DMS153 treated with DMSO at 0.1 percent for 48 hours (cell line): ENCODE data around the gene DDX42.

Experiments
- DNase-seq: peaks from one replicate; lab custom pipeline; 2025; ENCODE audit not compliant: unreplicated experiment; lab: John Stamatoyannopoulos, UW

Gene DDX42, protein sequence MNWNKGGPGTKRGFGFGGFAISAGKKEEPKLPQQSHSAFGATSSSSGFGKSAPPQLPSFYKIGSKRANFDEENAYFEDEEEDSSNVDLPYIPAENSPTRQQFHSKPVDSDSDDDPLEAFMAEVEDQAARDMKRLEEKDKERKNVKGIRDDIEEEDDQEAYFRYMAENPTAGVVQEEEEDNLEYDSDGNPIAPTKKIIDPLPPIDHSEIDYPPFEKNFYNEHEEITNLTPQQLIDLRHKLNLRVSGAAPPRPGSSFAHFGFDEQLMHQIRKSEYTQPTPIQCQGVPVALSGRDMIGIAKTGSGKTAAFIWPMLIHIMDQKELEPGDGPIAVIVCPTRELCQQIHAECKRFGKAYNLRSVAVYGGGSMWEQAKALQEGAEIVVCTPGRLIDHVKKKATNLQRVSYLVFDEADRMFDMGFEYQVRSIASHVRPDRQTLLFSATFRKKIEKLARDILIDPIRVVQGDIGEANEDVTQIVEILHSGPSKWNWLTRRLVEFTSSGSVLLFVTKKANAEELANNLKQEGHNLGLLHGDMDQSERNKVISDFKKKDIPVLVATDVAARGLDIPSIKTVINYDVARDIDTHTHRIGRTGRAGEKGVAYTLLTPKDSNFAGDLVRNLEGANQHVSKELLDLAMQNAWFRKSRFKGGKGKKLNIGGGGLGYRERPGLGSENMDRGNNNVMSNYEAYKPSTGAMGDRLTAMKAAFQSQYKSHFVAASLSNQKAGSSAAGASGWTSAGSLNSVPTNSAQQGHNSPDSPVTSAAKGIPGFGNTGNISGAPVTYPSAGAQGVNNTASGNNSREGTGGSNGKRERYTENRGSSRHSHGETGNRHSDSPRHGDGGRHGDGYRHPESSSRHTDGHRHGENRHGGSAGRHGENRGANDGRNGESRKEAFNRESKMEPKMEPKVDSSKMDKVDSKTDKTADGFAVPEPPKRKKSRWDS

DNA sequence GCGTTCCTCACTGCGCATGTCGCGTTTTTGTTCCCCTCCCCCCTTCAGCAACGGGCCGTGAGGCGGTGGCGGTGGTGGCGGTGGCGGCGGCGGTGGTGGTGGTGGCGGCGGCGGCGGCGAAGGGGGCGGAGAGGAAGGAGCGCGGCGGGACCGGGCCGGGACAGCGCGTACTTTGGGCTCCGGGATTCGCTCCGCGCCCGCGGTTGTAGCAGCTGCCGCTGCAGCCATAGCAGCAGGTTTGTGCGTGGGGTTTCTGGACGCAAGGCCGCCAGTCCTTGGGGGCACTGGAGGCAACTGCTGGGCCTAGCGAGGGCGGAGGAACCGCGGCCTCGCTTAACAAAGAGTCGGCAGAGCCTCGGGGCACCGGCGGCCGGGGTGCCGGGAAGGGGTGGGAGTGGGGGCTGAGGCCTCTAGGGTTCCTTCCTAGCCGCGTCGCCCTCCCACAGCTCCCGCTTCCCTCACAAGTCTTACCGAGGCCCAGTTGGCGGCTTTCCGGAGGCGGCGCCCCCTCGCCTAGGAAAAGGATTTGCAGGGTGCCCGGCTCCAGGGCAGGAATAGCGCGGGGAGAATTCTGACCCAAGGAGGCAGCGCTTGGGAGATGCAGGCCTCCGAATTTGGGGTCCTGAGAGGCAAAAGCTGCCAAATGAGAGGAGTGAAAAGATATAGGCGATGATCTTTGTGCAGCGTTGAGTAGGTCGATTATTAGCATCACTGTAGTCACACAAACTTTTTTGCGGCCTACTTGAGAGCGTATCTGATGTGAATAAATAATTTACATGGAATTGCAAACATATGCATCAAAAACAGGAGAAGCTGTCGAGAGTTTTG, at the start of gene DDX42:
TSS of gene DDX42 (plus strand) at position 30 of the 828 bp plus-strand sequence. CDS start 12,880 bp downstream, outside the sequence.
- DNase-seq = no peak

DNA sequence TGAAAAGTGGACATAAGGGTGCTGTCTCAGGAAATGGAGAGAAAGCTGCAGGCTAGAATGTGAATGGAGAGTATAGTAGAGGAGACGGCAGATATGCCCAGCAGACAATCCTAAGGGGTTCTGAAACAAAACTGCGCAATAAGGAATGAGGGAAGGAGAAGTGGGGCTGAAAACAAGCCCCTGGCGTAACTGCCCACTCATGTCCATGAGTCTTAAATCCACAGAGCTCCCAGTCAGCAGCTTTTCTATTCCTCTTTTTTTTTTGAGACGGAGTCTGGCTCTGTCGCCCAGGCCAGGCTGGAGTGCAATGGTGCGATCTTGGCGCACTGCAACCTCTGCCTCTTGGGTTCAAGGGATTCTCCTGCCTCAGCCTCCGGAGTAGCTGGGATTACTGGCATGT, 38.3 kb upstream of the DDX42 start:
- no peak for DNase-seq

DNA sequence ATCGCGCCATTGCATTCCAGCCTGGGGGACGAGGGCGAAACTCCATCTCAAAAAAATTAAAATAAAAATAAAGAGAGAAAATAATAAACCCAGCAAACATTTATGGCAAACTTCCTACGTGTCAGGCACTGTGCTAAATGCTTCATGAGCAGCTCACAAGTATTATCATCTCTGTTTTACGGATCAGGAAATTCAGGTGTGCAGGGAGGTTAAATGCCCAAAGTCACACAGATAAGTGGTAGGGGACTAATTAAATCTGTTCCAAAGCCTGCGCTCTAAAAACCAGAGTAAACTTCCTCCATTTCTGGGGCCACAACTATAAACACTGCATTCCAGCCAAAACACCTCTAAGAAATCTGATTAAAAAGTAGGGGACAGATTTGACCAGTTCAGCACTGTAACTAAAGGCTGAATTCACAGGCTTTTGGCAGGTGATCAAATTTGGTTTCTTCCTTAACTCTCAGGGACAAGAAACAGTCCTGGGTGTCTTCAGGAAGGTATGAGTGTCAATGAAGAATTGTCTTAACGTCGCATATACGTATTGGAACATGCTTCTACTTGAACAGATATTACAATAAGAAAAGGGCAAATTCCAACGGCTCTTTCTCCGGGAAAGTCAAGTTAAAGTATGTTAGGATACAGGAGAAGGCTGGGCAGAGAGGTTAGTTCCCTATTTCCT, 33.4 kb upstream of the DDX42 start:
- DNase-seq = no peak

DNA sequence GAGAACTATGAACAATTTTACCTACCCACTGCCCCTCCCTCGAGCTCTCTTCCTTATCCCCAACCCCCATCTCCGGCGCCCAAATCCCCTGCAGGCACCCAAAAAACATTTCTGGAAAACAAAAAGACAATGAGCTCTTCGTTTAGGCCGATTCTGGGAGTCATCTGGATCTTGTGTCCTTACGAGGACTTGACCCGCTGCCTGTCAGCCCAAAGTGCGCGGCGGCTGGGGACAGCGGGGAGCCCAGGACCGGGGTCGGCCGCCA, 32.9 kb upstream of the DDX42 start:
- DNase-seq = no peak

DNA sequence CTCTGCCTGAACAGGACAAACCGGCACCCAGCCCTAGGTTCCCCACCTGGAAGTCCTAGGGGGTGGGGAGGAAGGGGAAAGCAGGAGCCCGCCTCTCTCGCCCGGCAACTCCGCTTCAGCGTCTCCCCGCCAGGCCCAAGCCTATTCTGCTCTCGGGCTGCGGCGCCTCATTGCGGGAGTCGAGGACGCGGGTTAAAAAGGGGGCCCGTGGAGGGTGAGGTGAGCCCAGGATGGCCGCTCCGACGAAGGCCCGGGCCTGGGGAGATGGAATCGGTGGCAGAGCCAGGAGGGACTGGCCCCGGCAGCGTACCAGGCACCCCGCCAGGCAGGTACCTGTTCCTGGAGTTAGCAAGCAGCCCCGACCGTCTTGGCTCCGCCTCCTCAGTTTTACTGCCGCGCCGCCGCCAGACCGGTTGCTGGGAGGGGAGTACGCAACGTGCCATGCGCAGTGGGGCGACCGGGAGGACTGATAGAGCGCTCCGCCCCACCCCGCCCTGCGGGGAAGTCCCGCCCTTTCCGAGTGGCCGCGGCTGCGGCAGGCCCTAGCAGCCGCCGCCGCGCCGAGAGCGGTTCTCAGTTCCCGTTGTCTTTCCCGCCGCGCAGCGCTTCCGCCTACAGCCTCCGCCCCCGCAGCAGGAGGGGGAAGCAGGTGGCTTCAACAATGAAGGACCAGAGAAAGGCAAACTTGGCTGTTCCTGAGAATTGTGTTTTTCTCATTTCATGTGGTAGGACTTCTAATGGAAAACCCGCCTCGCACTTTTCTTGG, 32.4 kb upstream of the DDX42 start, which contains the start of gene STRADA:
TSS of gene STRADA (minus strand) at position 392 of the 766 bp plus-strand sequence. CDS start 13,430 bp downstream, outside the sequence.
- DNase-seq = peak; percentile 98

DNA sequence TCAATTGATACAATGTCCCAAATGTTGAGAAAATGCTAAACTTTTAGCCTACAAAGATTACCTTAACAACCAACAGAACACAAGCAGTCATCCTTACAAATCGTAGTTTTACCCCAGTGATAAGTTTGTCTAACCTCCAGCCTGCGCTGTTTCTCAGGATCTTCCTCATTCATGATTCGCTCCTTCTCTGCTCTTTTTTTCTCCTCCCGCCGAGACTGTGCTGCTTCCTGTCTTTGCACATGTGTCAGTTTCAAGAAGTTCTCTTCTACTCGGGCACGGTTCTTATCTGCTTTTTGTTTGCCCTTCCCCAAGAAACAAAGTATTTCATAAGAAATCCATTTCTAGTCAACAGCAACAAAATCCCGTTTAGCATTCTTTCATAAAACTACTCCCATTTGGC, 22.2 kb upstream of the DDX42 start:
- no peak for DNase-seq

DNA sequence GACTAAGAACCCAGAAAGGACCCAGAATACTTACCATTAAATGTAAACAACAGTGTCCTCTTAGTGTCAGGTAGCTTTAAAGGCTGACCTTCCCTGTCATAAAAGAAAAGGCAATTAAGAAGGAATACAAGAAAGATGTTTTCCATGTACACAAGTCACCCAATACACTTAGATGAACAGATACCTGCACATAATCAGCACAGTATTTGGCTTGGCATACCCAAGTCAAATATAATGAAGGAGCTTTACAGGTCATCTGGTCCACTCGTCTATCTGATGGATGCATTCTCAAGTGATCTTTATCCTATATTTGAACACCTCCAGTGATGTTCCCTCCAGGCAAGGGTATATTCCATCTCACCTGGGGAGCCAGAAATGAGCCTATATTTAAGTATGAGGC, 21.3 kb upstream of the DDX42 start:
- DNase-seq = no peak

DNA sequence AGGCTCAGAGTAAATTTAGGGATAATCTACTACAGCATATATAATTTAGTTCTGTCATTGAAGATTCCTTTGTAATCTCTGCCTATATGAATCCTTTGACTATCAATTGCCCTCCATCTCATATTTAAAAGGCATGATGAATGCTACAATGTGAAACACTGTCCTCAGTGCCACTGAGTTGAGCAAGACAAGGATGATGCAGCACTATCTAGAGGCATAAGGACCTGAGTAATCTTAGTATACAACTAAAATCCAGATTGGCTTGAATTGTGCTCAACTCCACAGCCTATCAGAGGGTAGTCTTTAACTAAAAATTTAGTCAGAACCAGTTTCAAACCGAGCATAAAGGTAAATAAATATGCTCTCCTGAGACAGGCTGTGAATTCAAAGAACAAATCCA, 20.8 kb upstream of the DDX42 start:
- DNase-seq = no peak

DNA sequence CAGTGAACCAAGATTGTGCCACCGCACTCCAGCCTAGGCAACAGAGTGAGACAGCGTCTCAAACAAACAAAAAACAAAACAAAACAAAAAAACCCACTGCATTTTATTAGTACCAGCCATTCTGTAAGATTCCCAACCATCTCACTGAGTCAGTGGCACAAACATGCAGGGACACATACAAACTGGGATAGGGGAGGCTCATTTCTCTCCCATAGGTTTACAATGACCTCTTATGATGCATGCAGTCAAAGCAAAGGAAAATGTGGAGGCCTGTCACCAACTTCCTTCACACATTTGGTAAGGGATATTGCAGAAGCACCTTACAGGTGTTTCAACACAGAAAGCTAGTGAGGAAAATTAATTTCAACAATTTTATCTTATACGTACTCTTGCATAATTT, 19.9 kb upstream of the DDX42 start:
- DNase-seq = no peak

DNA sequence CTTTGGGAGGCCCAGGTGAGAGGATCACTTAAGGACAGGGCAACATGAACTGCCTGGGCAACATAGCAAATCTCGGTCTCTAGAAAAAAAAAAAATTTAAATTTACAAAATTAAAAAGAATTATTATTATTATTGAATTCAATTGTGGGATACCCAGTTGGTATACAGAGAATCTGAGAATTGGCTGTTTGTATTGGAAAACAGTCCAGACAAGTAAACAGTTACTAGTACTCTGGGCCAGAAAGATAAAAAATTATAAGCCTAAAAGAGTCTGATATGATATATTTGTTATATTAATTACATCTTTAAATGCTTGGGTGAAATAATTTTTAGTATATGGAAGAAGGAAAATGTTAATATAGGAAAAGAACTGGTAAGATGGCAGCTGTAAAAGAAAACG, 15.5 kb upstream of the DDX42 start:
- DNase-seq = no peak

DNA sequence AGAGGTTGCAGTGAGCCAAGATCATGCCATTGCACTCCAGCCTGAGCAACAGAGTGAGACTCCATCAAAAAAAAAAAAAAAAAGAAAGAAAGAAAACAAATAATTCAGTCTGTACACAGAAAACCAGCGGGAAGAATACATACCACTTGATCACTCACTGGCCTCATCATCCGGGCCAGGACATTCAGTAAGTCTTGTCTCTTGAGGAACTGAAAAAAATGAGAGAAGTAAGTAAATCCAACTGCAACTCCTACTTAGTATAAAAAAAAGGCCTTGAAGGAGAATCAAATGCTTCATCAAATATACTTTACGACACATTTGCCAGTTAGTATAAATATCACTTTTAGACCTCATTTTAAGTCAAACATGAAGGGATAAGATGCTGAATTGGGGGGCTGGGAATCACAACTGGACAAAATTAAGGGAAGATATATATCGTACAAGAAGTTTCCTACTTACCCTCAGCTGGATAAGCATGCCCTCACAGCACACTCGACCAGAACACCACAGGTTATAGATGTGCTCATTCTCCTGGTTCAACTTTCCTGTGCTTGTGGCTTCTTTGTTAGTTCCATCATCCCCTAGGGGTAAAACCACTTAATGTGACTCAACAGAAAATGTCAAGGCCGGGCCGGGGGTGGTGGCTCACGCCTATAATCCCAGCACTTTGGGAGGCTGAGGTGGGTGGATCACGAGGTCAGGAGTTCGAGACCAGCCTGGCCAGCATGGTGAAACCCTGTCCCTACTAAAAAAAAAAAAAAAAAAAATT, 13.0 kb upstream of the DDX42 start:
- no peak for DNase-seq

DNA sequence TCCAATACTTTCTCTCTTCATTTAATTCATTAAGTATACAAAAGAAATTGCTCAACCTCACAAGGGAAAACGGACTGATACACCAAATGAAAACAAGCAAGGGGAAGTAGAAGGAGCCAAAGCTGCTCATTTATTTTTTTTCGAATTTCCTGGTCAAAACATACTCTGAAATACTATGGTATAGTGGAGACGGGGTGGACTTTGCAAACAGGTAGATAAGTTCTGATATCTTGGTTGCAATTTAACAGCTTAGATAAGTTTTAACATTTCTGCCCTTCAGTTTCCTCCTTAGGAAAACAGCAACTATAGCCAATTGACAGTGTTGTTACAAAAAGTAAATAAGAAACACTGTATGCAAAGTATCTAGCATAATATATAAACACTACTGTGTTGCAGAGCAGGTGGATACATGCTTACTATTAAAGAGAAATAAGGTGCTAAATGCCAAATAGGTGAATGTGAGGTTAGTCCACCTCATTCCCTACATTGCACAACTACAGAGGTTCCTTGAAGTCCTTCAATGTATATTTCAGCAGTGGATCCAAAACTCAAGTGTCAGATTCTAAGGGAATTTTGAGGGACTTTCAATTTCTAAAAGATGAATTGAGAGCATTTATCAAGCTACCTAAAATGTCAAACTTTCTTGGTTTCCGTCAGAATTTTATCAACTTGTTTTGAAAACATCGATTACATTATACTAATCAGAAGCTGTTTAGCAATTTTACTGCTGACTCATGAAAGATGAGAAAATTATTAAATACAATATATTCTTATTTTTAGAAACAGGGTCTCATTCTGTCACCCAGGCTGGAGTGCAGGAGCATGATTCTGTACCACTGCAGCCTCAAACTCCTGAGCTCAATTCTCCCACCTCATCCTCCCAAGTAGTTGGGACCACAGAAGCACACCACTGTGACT, 11.6 kb upstream of the DDX42 start:
- DNase-seq = no peak

DNA sequence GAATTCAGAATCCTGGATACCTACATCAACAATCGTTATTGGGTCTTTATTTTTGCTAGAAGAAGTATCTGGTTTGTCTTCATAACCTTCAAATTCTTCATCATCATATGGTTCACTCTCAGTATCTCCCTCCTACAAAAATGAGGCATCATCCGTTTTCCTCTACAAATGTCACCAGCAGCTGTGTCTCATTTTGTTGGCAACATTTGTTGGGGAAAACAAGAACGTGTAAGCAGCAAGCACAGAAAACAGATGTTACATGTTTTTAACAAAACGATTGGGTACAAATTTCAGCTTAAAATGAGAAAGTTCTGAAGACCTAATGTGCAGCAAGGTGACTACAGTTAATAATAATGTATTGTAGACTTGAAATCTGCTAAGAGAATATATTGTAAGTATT, 9.3 kb upstream of the DDX42 start:
- DNase-seq = no peak

DNA sequence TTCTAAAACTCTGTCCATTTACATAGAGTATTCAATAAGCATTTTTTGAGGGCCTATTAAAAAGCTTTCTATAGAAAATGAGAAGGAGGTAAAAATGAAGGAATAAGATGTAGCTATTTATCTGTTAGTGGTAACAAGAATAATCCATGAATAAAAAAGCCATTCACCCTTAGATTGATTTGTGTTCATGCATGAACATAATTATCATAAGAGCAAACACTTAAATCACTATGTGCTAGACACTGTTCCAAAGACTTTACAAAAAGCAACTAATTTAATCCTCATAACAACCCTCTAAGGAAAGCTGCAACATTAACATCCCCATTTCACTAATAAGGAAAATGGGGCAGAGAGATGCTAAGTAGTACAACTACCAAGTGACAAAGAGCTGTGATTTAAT, 7.2 kb upstream of the DDX42 start:
- DNase-seq = no peak

DNA sequence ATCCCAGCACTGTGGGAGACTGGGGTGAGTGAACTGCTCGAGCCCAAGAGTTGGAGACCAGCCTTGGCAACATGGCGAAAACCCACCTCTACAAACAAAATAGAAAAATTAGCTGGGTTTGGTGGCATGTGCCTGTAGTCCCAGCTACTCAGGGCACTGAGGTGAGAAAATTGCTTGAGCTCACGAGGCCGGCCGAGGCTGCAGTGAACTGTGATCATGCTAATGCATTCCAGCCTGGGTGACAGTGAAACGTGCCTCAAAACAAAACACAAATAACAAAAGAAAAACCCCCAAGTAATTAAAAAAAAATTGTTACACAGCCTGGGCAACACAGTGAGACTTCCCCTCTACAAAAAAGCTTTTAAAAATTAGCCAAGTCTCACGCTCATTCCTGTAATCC, 5.5 kb upstream of the DDX42 start:
- no peak for DNase-seq

DNA sequence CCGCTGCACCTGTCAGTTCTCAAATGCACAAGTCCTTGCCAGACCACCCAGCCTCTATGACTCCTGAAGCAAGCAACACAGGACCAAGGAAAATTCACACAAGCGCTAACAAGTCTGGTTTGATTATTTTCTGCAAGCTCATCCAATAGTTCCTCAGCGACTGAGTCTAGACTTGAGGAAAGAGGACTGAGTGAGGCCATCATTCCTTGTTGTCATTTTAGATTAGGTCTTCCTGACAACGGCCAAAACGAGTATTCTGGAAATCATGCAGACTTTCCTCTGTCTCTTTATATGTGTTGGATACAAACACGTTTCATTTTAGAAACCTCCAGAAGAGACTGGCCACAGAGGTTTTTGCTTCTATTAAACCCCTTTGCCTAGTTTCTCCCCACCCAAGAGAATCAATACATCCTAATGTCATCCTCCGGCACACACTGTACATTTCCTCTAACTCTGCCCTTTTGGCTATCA, 1.1 kb upstream of the DDX42 start:
- no peak for DNase-seq

DNA sequence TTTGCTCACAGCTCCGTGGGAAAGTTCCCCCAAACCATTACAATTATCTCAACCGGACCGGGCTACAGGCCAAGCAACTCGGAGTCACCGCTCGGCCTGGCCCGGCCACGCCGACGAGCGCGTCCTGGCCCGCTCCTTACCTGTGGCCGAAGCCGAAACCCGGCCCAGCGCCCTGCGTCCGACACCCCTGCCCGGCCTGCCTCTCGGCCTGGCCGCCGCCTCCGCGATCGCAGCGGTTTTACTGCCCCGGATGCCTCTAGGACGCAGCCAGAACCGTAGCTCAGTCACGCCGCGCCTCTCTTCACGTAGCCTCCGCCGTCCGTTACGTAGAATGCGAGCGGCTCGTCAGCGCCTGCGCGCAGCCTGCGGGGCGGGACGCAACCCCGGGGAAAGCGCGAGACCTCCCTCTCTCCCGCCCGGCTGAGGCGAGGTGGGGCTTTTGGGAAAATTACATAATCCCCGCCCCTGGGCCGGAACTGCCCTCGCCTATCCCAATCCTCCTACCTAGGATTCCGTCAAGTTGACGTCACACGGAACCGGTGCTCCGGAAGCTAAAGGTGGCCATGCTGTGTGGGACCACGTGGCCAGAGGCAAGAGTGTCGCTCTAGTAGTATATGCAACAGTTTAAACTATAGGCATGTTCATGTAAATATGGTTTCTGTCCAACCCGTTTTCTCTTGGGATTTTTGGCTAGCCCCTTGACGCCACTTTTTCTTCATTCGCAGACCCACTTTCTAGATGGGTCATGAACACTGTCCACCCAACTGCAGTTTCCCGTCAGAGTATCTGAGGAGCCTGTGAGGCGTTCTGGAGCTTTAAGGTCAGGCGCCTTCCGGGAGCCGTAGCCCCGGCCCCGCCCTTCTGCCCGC, 464 bp upstream of the DDX42 start, which contains the start of gene CCDC47:
TSS of gene CCDC47 (minus strand) at position 326 of the 869 bp plus-strand sequence. CDS start 7,422 bp downstream, outside the sequence.
- peak; percentile 96 for DNase-seq
